IMR-90 (cell line): ENCODE data around the gene ANKK1.

Experiments used
- BHLHE40 ChIP-seq: fragments of 150-350 bp; IDR thresholded peaks from 2 replicates; pipeline ENCODE4 v1.6.1; 2016; ENCODE audit warnings: mild to moderate bottlenecking, low read depth, low read length
- FOS ChIP-seq: fragments of 150-350 bp; IDR thresholded peaks from 2 replicates; pipeline ENCODE4 v1.6.1; 2016; ENCODE audit warnings: low read depth, low read length
- MXI1 ChIP-seq: IDR thresholded peaks from 2 replicates; pipeline ENCODE4 v1.6.1; 2012; ENCODE audit warnings: low read depth, mild to moderate bottlenecking, low read length, moderate library complexity, borderline replicate concordance
- POLR2A ChIP-seq: IDR thresholded peaks from 2 replicates; pipeline ENCODE4 v1.6.1; 2012; ENCODE audit warnings: mild to moderate bottlenecking, low read depth, low read length
- RFX5 ChIP-seq: IDR thresholded peaks from 2 replicates; pipeline ENCODE4 v1.8.0; 2012; ENCODE audit warnings: low read depth, mild to moderate bottlenecking, low read length, moderate library complexity
- SMC3 ChIP-seq: fragments of 150-350 bp; IDR thresholded peaks from 2 replicates; pipeline ENCODE4 v1.6.1; 2016; ENCODE audit warnings: low read depth, mild to moderate bottlenecking, antibody characterized with exemption, low read length, moderate library complexity
- TF ChIP-seq, protein P1 (sequence below): conservative IDR thresholded peaks from 2 replicates; pipeline ENCODE4 v1.5.1; 2012; ENCODE audit warnings: mild to moderate bottlenecking, low read depth, low read length, improper control_type of control experiment

DNA sequence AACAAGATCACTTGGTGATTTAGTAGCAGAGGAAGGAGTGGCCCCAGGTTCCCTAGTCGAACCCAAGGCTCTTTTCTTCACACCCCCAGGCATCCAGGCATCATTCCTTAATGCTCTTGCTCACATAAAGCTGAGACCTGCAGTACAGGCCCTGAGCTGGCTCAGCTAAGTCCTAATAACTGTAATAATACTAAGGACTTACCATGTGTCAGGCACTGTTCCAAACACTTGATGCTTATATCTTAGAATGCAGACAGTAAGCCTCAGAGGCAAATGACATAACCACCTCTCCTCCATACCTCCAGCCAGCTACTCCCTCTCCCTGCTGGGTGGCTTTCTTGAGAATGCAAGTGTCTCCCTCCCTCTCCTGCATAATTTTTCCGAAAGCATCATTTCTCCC, 33.2 kb downstream of the ANKK1 start:
- TF ChIP-seq, protein P1, sequence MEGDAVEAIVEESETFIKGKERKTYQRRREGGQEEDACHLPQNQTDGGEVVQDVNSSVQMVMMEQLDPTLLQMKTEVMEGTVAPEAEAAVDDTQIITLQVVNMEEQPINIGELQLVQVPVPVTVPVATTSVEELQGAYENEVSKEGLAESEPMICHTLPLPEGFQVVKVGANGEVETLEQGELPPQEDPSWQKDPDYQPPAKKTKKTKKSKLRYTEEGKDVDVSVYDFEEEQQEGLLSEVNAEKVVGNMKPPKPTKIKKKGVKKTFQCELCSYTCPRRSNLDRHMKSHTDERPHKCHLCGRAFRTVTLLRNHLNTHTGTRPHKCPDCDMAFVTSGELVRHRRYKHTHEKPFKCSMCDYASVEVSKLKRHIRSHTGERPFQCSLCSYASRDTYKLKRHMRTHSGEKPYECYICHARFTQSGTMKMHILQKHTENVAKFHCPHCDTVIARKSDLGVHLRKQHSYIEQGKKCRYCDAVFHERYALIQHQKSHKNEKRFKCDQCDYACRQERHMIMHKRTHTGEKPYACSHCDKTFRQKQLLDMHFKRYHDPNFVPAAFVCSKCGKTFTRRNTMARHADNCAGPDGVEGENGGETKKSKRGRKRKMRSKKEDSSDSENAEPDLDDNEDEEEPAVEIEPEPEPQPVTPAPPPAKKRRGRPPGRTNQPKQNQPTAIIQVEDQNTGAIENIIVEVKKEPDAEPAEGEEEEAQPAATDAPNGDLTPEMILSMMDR, result no peak
- TF ChIP-seq FOS, result no peak
- no peak for TF ChIP-seq RFX5
- TF ChIP-seq BHLHE40, result no peak
- TF ChIP-seq MXI1, result no peak
- TF ChIP-seq POLR2A, result no peak
- no peak for TF ChIP-seq SMC3
